Lower leg skin (tissue), 3 donors: ENCODE measurements around the gene ARHGAP11A.

ENCODE experiments used
- POLR2A ChIP-seq, 2 donors: fragments of 450-650 bp; IDR thresholded peaks; one replicate each; pipeline ENCODE4 v1.6.1; 2016 to 2017; ENCODE audit warnings: antibody characterized with exemption in 2 of 2, mild to moderate bottlenecking in 1 of 2, moderate library complexity in 1 of 2
- TF ChIP-seq, protein P1 (sequence below), 3 donors: fragments of 450-650 bp; IDR thresholded peaks; one replicate each; pipeline ENCODE4 v1.5.1; 2016; ENCODE audit warnings: antibody characterized with exemption in 3 of 3, mild to moderate bottlenecking in 3 of 3, moderate library complexity in 2 of 3

DNA sequence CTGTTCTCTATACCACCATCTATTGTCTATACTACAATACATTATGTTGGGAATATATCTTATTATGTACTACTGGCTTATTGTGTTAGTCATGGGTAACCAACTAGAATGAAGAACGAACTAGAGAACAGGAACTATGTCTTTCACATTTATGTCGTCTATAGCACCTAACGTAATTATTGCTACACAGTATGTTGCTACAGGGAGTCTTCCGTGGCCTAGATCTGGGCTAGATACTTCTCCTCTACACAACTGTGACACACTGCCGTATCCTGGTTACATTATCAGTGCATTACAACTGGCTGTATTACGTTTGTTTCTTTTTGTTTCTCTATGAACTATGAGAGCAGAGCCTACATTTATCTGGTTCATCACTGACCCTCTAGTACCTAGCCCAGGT, 60.2 kb downstream of the ARHGAP11A start:
- no peak for TF ChIP-seq POLR2A (IDR thresholded peaks at IDR 0.05)
- TF ChIP-seq, protein P1, sequence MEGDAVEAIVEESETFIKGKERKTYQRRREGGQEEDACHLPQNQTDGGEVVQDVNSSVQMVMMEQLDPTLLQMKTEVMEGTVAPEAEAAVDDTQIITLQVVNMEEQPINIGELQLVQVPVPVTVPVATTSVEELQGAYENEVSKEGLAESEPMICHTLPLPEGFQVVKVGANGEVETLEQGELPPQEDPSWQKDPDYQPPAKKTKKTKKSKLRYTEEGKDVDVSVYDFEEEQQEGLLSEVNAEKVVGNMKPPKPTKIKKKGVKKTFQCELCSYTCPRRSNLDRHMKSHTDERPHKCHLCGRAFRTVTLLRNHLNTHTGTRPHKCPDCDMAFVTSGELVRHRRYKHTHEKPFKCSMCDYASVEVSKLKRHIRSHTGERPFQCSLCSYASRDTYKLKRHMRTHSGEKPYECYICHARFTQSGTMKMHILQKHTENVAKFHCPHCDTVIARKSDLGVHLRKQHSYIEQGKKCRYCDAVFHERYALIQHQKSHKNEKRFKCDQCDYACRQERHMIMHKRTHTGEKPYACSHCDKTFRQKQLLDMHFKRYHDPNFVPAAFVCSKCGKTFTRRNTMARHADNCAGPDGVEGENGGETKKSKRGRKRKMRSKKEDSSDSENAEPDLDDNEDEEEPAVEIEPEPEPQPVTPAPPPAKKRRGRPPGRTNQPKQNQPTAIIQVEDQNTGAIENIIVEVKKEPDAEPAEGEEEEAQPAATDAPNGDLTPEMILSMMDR (IDR thresholded peaks at IDR 0.05) = no peak
